ENCODE results near the gene IL36RN.
"Not testable (repeated sequence)": the region's sequence is repeated elsewhere in the genome, so short reads cannot be mapped to it uniquely, and the experiment has no call there.

DNA sequence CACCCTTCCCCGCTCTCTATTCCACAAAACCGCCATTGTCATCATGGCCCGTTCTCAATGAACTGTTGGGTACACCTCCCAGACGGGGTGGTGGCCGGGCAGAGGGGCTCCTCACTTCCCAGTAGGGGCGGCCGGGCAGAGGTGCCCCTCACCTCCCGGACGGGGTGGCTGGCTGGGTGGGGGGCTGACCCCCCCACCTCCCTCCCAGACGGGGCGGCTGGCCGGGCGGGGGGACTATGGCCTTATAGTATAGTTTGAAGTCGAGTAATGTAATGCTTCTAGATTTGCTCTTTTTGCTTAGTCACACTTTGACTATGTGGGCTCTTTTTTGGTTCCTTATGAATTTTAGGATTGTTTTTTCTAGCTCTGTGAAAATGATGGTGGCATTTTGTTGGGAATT, 37.3 kb downstream of the IL36RN start:
- TF ChIP-seq EZH2 (IDR thresholded peaks at IDR 0.05; ENCODE audit: borderline replicate concordance, low read depth, low read length, poor library complexity, severe bottlenecking) = not testable (repeated sequence)
- TF ChIP-seq, protein P1, sequence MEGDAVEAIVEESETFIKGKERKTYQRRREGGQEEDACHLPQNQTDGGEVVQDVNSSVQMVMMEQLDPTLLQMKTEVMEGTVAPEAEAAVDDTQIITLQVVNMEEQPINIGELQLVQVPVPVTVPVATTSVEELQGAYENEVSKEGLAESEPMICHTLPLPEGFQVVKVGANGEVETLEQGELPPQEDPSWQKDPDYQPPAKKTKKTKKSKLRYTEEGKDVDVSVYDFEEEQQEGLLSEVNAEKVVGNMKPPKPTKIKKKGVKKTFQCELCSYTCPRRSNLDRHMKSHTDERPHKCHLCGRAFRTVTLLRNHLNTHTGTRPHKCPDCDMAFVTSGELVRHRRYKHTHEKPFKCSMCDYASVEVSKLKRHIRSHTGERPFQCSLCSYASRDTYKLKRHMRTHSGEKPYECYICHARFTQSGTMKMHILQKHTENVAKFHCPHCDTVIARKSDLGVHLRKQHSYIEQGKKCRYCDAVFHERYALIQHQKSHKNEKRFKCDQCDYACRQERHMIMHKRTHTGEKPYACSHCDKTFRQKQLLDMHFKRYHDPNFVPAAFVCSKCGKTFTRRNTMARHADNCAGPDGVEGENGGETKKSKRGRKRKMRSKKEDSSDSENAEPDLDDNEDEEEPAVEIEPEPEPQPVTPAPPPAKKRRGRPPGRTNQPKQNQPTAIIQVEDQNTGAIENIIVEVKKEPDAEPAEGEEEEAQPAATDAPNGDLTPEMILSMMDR (conservative IDR thresholded peaks at IDR 0.05; ENCODE audit: low read depth, low read length) = not testable (repeated sequence)

All from A673 (cell line).